ENCODE measurements around the gene RAB3IL1. TPM values are rescaled to one million over a fixed set of nuclear protein-coding genes. Genes with fewer than 3 reads are reported as not detected.

RAB3IL1 gene
- total and polyA plus RNA-seq, 9 of the 15 experiments (the other 6 are each of a cell fraction or from before 2014, with no cell fraction given) = 0.15 to 42.6 (median 15.5) TPM

GRCh38 chr11:61885784-61886580 lies 31.4 kb downstream of the RAB3IL1 start (continued):
- TF ChIP-seq, protein P1, sequence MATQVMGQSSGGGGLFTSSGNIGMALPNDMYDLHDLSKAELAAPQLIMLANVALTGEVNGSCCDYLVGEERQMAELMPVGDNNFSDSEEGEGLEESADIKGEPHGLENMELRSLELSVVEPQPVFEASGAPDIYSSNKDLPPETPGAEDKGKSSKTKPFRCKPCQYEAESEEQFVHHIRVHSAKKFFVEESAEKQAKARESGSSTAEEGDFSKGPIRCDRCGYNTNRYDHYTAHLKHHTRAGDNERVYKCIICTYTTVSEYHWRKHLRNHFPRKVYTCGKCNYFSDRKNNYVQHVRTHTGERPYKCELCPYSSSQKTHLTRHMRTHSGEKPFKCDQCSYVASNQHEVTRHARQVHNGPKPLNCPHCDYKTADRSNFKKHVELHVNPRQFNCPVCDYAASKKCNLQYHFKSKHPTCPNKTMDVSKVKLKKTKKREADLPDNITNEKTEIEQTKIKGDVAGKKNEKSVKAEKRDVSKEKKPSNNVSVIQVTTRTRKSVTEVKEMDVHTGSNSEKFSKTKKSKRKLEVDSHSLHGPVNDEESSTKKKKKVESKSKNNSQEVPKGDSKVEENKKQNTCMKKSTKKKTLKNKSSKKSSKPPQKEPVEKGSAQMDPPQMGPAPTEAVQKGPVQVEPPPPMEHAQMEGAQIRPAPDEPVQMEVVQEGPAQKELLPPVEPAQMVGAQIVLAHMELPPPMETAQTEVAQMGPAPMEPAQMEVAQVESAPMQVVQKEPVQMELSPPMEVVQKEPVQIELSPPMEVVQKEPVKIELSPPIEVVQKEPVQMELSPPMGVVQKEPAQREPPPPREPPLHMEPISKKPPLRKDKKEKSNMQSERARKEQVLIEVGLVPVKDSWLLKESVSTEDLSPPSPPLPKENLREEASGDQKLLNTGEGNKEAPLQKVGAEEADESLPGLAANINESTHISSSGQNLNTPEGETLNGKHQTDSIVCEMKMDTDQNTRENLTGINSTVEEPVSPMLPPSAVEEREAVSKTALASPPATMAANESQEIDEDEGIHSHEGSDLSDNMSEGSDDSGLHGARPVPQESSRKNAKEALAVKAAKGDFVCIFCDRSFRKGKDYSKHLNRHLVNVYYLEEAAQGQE (IDR thresholded peaks at IDR 0.05; ENCODE audit: borderline replicate concordance) = no peak
- TF ChIP-seq, protein P1 (CRISPR knock-in tag; IDR thresholded peaks at IDR 0.05; ENCODE audit: low read depth) = no peak
- TF ChIP-seq ADNP (tag; IDR thresholded peaks at IDR 0.05) (peak; percentile 59; the same call in 1 of the 2 replicates), BCOR (IDR thresholded peaks at IDR 0.05) (peak; percentile 74; the same call in 1 of the 2 replicates), KDM1A (IDR thresholded peaks at IDR 0.05) (peak; percentile 37 to 48; a peak in 3 of 4 replicates)

Data from K562 (cell line).